ENCODE results near the gene ODAPH.
"Not testable (repeated sequence)": the region's sequence is repeated elsewhere in the genome, so short reads cannot be mapped to it uniquely, and the experiment has no call there.

The ODAPH gene

GRCh38 chr4:75527482-75527881, 28.4 kb upstream of the ODAPH start:
- no peak for TF ChIP-seq CTCF (IDR thresholded peaks at IDR 0.05; ENCODE audit: insufficient read depth, low read length, poor library complexity, severe bottlenecking)
- peaks cover 6% of the 10 kb centered on the region for H3K36me3 ChIP-seq (ENCODE audit: control insufficient read depth, insufficient read depth, low read length)
- no peak for DNase-seq (ENCODE audit: extremely low read depth, insufficient read length)
- H3K4me3 ChIP-seq (replicated peaks; ENCODE audit: low read depth, low read length): no peak overlapping the region
- no peaks in the 10 kb centered on the region for H3K27me3 ChIP-seq (replicated peaks; ENCODE audit: control insufficient read depth, insufficient read depth, low read length)

- H3K4me3 ChIP-seq (replicated peaks; ENCODE audit: low read depth, low read length): no peak overlapping the region
- DNase-seq (ENCODE audit: extremely low read depth, insufficient read length): no peak
- peaks cover 5% of the 10 kb centered on the region for H3K36me3 ChIP-seq (ENCODE audit: control insufficient read depth, insufficient read depth, low read length)
- TF ChIP-seq CTCF (IDR thresholded peaks at IDR 0.05; ENCODE audit: insufficient read depth, low read length, poor library complexity, severe bottlenecking): no peak
- no peaks in the 10 kb centered on the region for H3K27me3 ChIP-seq (replicated peaks; ENCODE audit: control insufficient read depth, insufficient read depth, low read length)
Observed at GRCh38 chr4:75530556-75531322, 25.1 kb upstream of the ODAPH start.

- not testable (repeated sequence) for DNase-seq (ENCODE audit: extremely low read depth, insufficient read length); H3K4me3 ChIP-seq (replicated peaks; ENCODE audit: low read depth, low read length); H3K36me3 ChIP-seq (ENCODE audit: control insufficient read depth, insufficient read depth, low read length); H3K27me3 ChIP-seq (replicated peaks; ENCODE audit: control insufficient read depth, insufficient read depth, low read length)
Observed at GRCh38 chr4:75531536-75532143, 24.2 kb upstream of the ODAPH start.

- H3K4me3 ChIP-seq (replicated peaks; ENCODE audit: low read depth, low read length); DNase-seq (ENCODE audit: extremely low read depth, insufficient read length); H3K36me3 ChIP-seq (ENCODE audit: control insufficient read depth, insufficient read depth, low read length); H3K27me3 ChIP-seq (replicated peaks; ENCODE audit: control insufficient read depth, insufficient read depth, low read length): not testable (repeated sequence)
Observed at GRCh38 chr4:75533339-75533887, 22.5 kb upstream of the ODAPH start.

GRCh38 chr4:75533926-75534325, 21.9 kb upstream of the ODAPH start:
- not testable (repeated sequence) for DNase-seq (ENCODE audit: extremely low read depth, insufficient read length); H3K27me3 ChIP-seq (replicated peaks; ENCODE audit: control insufficient read depth, insufficient read depth, low read length); H3K36me3 ChIP-seq (ENCODE audit: control insufficient read depth, insufficient read depth, low read length); H3K4me3 ChIP-seq (replicated peaks; ENCODE audit: low read depth, low read length)

- H3K36me3 ChIP-seq (ENCODE audit: control insufficient read depth, insufficient read depth, low read length); H3K27me3 ChIP-seq (replicated peaks; ENCODE audit: control insufficient read depth, insufficient read depth, low read length); DNase-seq (ENCODE audit: extremely low read depth, insufficient read length); H3K4me3 ChIP-seq (replicated peaks; ENCODE audit: low read depth, low read length): not testable (repeated sequence)
Observed at GRCh38 chr4:75537308-75537707, 18.6 kb upstream of the ODAPH start.

- Histone ChIP-seq H3K27me3 (replicated peaks; ENCODE audit: control insufficient read depth, insufficient read depth, low read length) (no peaks in the 10 kb centered on the region), H3K4me3 (replicated peaks; ENCODE audit: low read depth, low read length) (no peak overlapping the region), H3K36me3 (ENCODE audit: control insufficient read depth, insufficient read depth, low read length) (peaks cover 2% of the 10 kb centered on the region)
- DNase-seq (ENCODE audit: extremely low read depth, insufficient read length): no peak
- TF ChIP-seq CTCF (IDR thresholded peaks at IDR 0.05; ENCODE audit: insufficient read depth, low read length, poor library complexity, severe bottlenecking): no peak
Observed at GRCh38 chr4:75542824-75543223, 13.0 kb upstream of the ODAPH start.

- H3K4me3 ChIP-seq (replicated peaks; ENCODE audit: low read depth, low read length); H3K27me3 ChIP-seq (replicated peaks; ENCODE audit: control insufficient read depth, insufficient read depth, low read length); H3K36me3 ChIP-seq (ENCODE audit: control insufficient read depth, insufficient read depth, low read length); DNase-seq (ENCODE audit: extremely low read depth, insufficient read length): not testable (repeated sequence)
Observed at GRCh38 chr4:75544220-75544619, 11.6 kb upstream of the ODAPH start.

Measured in GM06990 (cell line).